ENCODE measurements around the gene TMEM132E.

- TF ChIP-seq, protein P1, sequence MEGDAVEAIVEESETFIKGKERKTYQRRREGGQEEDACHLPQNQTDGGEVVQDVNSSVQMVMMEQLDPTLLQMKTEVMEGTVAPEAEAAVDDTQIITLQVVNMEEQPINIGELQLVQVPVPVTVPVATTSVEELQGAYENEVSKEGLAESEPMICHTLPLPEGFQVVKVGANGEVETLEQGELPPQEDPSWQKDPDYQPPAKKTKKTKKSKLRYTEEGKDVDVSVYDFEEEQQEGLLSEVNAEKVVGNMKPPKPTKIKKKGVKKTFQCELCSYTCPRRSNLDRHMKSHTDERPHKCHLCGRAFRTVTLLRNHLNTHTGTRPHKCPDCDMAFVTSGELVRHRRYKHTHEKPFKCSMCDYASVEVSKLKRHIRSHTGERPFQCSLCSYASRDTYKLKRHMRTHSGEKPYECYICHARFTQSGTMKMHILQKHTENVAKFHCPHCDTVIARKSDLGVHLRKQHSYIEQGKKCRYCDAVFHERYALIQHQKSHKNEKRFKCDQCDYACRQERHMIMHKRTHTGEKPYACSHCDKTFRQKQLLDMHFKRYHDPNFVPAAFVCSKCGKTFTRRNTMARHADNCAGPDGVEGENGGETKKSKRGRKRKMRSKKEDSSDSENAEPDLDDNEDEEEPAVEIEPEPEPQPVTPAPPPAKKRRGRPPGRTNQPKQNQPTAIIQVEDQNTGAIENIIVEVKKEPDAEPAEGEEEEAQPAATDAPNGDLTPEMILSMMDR (IDR thresholded peaks at IDR 0.05) = no peak
- TF ChIP-seq POLR2A (IDR thresholded peaks at IDR 0.05) = no peak
These were observed 41.9 kb upstream of the TMEM132E start for GRCh38 chr17:34537445-34537844.

All from vagina (tissue), 2 donors.